GM19328 (cell line): ENCODE data around the gene ACD.

ENCODE experiments used
- ATAC-seq: cut with Tn5 transposase; IDR thresholded peaks from one replicate; pipeline ENCODE4 v1.9.1; 2021; ENCODE audit warnings: mild to moderate bottlenecking, moderate library complexity; ENCODE audit not compliant: unreplicated experiment

Gene ACD

GRCh38 chr16:67648088-67648763, 11.8 kb downstream of the ACD start:
- ATAC-seq = no peak

- no peak for ATAC-seq
Measured at GRCh38 chr16:67647681-67648080, 12.4 kb downstream of the ACD start.

GRCh38 chr16:67647111-67647651, 12.9 kb downstream of the ACD start:
- no peak for ATAC-seq

DNA sequence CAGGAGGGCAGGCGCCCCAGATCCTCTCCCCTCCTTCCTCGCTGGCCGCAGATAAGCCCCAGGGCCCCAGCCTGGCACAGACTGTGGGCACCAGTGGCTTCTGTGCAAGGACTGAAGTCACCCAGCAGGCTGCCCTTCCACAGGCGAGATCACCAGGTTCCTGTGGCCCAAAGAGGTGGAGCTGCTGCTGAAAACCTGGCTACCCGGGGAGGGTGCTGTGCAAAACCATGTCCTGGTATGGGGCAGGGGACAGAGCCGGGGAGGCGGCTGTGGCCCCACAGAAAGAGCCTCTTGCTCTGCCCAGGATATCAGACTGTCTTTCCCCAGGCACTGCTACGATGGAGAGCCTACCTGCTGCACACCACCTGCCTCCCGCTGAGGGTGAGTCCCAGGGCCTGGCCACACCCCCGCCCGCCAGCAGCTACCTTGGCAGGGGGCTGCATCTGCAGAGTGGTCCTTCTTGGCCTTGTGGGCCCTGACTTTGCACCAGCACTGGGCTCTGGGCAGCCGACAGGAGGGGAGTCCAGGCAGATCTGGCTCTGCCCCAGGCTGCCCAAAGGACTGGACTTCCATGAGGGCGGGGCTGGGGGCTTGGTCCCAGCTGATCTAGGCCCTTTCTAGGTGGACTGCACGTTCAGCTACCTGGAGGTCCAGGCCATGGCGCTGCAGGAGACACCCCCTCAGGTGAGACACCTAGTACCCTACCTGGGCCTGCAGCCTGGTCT, 14.5 kb downstream of the ACD start:
- ATAC-seq = no peak

DNA sequence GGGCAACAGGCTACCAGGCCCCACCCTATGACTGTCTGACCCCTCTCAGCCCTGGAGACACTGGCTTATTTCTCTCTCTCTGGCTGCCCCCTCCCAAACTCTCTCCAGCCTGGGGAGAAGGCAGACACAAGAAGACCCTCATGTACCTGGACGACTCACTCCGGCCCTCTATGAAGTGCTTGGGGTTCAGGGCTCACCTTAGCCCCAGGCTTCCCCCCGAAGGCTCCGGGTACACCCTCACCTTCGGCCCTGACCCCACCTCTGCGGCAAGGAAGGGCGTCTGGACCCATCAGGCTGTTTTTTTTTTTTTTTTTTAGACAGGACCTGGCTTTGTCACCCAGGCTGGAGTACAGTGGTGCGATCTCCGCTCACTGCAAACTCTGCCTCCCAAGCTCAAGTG, 16.0 kb downstream of the ACD start:
- no peak for ATAC-seq

DNA sequence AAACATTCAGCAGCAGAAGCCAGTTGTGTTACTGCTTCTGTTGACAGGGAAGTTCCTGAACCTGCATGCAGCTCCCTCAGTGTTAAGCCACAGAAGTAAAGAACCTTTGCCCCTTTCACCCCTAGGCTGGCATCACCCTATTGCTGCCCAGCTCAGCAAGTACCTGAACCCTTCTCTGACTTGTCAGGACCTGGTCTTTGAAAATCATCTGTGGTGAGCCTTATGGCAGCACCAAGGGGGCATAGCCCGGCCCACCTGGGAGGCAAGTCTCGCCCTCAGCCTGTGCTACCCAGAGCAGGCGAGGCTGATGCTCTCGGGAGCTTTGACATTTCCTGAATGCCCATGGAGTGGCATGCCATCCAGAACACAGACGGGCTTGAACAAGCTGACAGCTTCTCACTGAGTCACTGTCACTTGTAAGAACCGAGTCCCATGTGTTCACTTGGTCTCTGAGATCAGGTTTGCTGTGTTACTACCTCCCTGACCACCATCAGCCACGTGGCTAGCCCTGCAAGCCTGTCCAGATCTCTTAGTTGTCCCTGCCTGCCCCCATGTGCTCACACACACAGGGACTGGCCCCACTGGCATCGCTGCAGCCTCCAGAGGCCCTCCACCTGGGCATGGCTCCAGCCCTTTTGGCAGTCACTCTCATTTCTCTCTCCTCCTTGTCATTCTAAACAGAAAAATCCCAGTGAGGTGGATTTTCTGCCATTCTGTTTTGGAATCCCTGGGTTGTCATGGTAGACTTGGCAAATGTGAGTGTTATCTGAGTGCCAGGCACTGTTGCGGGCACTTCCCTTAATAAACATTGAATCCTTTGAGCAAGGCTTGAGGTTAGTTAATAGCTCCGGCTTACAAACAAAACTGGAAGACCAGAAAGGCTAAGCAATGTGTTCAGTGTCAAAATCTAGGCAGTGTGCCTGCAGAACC, 18.0 kb downstream of the ACD start:
- no peak for ATAC-seq

DNA sequence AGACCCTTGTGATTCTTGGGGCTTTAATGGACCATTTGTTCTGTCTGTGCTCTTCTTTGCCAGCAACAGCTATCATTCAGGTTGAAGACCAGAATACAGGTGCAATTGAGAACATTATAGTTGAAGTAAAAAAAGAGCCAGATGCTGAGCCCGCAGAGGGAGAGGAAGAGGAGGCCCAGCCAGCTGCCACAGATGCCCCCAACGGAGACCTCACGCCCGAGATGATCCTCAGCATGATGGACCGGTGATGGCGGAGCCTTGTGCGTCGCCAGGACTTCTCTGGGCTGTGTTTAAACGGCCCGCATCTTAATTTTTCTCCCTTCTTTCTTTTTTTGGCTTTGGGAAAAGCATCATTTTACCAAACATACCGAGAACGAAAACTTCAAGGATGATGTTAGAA, 22.4 kb downstream of the ACD start:
- no peak for ATAC-seq

DNA sequence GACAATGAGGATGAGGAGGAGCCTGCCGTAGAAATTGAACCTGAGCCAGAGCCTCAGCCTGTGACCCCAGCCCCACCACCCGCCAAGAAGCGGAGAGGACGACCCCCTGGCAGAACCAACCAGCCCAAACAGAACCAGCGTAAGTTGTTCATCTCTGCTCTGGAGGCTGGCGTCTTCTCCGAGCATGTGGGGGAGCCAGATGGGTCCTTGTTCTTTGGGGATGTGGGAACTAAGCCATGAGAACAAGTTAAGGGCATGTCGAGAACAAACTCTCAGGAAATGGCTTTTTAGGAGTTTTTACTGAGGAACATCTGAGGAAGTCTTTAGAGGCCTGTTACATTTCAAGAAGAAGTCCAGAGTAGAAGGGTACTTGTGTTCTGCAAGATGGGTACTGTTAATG, 23.3 kb downstream of the ACD start:
- no peak for ATAC-seq

GRCh38 chr16:67632415-67633172, 27.5 kb downstream of the ACD start:
- ATAC-seq = no peak

GRCh38 chr16:67628216-67628615, 31.8 kb downstream of the ACD start:
- ATAC-seq = no peak

- no peak for ATAC-seq
Measured at GRCh38 chr16:67613808-67614207, 46.3 kb downstream of the ACD start.

- ATAC-seq = no peak
Measured at GRCh38 chr16:67608364-67608763, 51.7 kb downstream of the ACD start.
